Neuronal stem cell (in vitro differentiated cells): Measurements from ENCODE around the gene ZNF559.
A peak's percentile ranks its signal among the peaks of the same experiment; 100 is the strongest.

Experiments
- DNase-seq: peaks from one replicate; pipeline ENCODE4 v3.0.0-alpha.2; 2013; ENCODE audit warnings: low spot score
- H2AFZ ChIP-seq: one replicate; pipeline ENCODE4 v1.6.1; 2013; ENCODE audit warnings: mild to moderate bottlenecking, low read length, inconsistent platforms
- H2AK5ac ChIP-seq: 2 replicates; pipeline ENCODE4 v1.6.1; 2013; ENCODE audit warnings: low read depth, mild to moderate bottlenecking, inconsistent platforms, low read length, moderate library complexity, mixed read lengths
- H2BK120ac ChIP-seq: 2 replicates; pipeline ENCODE4 v1.6.1; 2013; ENCODE audit warnings: low read depth, mild to moderate bottlenecking, inconsistent platforms, low read length, moderate library complexity, mixed read lengths
- H2BK12ac ChIP-seq: one replicate; pipeline ENCODE4 v1.6.1; 2013; ENCODE audit warnings: low read length, inconsistent platforms
- H2BK15ac ChIP-seq: 2 replicates; pipeline ENCODE4 v1.6.1; 2013; ENCODE audit warnings: mild to moderate bottlenecking, low read length, inconsistent platforms, mixed read lengths
- H2BK5ac ChIP-seq: one replicate; pipeline ENCODE4 v1.6.1; 2013; ENCODE audit warnings: inconsistent platforms, mild to moderate bottlenecking, low read length, moderate library complexity
- H3K14ac ChIP-seq: one replicate; pipeline ENCODE4 v1.6.1; 2013; ENCODE audit warnings: low read length, inconsistent platforms
- H3K18ac ChIP-seq: 2 replicates; pipeline ENCODE4 v1.6.1; 2013; ENCODE audit warnings: low read length, inconsistent platforms
- H3K23ac ChIP-seq: 2 replicates; pipeline ENCODE4 v1.6.1; 2013; ENCODE audit warnings: low read depth, mild to moderate bottlenecking, mixed read lengths, low read length, inconsistent platforms; ENCODE audit not compliant: poor library complexity
- H3K27ac ChIP-seq: replicated peaks from 3 replicates; pipeline ENCODE4 v1.5.1; 2013; ENCODE audit warnings: low read length, inconsistent platforms
- H3K27me3 ChIP-seq, 3 experiments: 2 replicates each; pipeline ENCODE4 v1.6.1; 2013; ENCODE audit warnings: low read length in 3 of 3, mild to moderate bottlenecking in 2 of 3, inconsistent platforms in 1 of 3, low read depth in 1 of 3, mixed read lengths in 1 of 3, moderate library complexity in 1 of 3; ENCODE audit not compliant: control insufficient read depth in 3 of 3, insufficient read depth in 3 of 3
- H3K36me3 ChIP-seq, 2 donors: replicated peaks in 1 of 2; 2 replicates each; pipeline ENCODE4 v1.6.1; 2013; ENCODE audit warnings: low read length in 2 of 2; ENCODE audit not compliant: control insufficient read depth in 2 of 2, insufficient read depth in 2 of 2
- H3K4ac ChIP-seq: 2 replicates; pipeline ENCODE4 v1.6.1; 2013; ENCODE audit warnings: inconsistent platforms, mild to moderate bottlenecking, low read length, moderate library complexity
- H3K4me1 ChIP-seq, 2 donors: 1 replicate in 1 of 2; 2 replicates in 1 of 2; pipeline ENCODE4 v1.6.1; 2013; ENCODE audit warnings: low read length in 2 of 2, low read depth in 1 of 2; ENCODE audit not compliant: control insufficient read depth in 2 of 2, insufficient read depth in 1 of 2
- H3K4me2 ChIP-seq: one replicate; pipeline ENCODE4 v1.6.1; 2013; ENCODE audit warnings: mild to moderate bottlenecking, low read length, inconsistent platforms; ENCODE audit not compliant: insufficient read depth, poor library complexity, severe bottlenecking
- H3K4me3 ChIP-seq, 2 donors: 2 replicates each; pipeline ENCODE4 v1.5.1; 2013; ENCODE audit warnings: low read length in 2 of 2, mild to moderate bottlenecking in 2 of 2, inconsistent platforms in 1 of 2, moderate library complexity in 1 of 2
- H3K79me1 ChIP-seq: one replicate; pipeline ENCODE4 v1.6.1; 2013; ENCODE audit warnings: low read depth, mild to moderate bottlenecking, inconsistent platforms, low read length, moderate library complexity
- H3K9ac ChIP-seq: one replicate; pipeline ENCODE4 v1.6.1; 2013; ENCODE audit warnings: mild to moderate bottlenecking, low read depth, low read length, inconsistent platforms; ENCODE audit not compliant: poor library complexity
- H3K9me3 ChIP-seq, 2 donors: replicated peaks in 1 of 2; 2 replicates each; pipeline versions ENCODE3 to v1.6.1; 2013; ENCODE audit warnings: low read length in 2 of 2, mild to moderate bottlenecking in 2 of 2, inconsistent platforms in 1 of 2, low read depth in 1 of 2, mixed read lengths in 1 of 2, moderate library complexity in 1 of 2; ENCODE audit not compliant: control insufficient read depth in 2 of 2, insufficient read depth in 1 of 2
- H4K8ac ChIP-seq: one replicate; pipeline ENCODE4 v1.6.1; 2013; ENCODE audit warnings: low read depth, mild to moderate bottlenecking, inconsistent platforms, low read length, moderate library complexity
- H4K91ac ChIP-seq: one replicate; pipeline ENCODE4 v1.6.1; 2013; ENCODE audit warnings: low read length, low read depth, mild to moderate bottlenecking, inconsistent platforms; ENCODE audit not compliant: poor library complexity
- WGBS, 2 donors: extraction: QIAGEN DNeasy Blood & Tissue Kit; methylation state at CpG; one replicate each; pipeline ENCODE4 v1.1.7; 2013; ENCODE audit warnings: missing lambda C conversion rate in 2 of 2, mixed read lengths in 1 of 2; ENCODE audit not compliant: insufficient read length in 2 of 2, insufficient replicate concordance in 1 of 2; ENCODE audit errors: extremely low coverage in 2 of 2; 5-methylcytosine and 5-hydroxymethylcytosine counted together

The ZNF559 gene

GRCh38 chr19:9296336-9296735 is 27.6 kb upstream of the ZNF559 start:
- Histone ChIP-seq H3K27ac (no peak overlapping the region), H4K91ac (no peak overlapping the region), H3K9me3 (peaks cover 40 to 91% of the 10 kb centered on the region in 2 donors), H2AK5ac (no peak overlapping the region), H2BK12ac (no peak overlapping the region), H3K14ac (no peak overlapping the region), H3K4ac (no peak overlapping the region), H3K9ac (no peak overlapping the region), H3K4me2 (no peak overlapping the region), H2BK15ac (no peak overlapping the region), H3K4me3 (no peak overlapping the region), H4K8ac (no peak overlapping the region), H3K27me3 (peaks cover 0 to 3% (median 0%) of the 10 kb centered on the region in 3 experiments), H2BK5ac (no peak overlapping the region), H2AFZ (no peak overlapping the region), H3K18ac (no peak overlapping the region), H3K79me1 (no peaks in the 10 kb centered on the region), H2BK120ac (no peak overlapping the region), H3K36me3 (peaks cover 17 to 74% of the 10 kb centered on the region in 2 donors), H3K23ac (no peak overlapping the region), H3K4me1 (no peaks in the 10 kb centered on the region)
- no CpG with 5 or more reads among the region's 2 CpGs for WGBS, 2 donors
- no peak for DNase-seq

- H3K4me2 ChIP-seq, result no peak overlapping the region
- no peaks in the 10 kb centered on the region for H3K79me1 ChIP-seq
- no peak overlapping the region for H4K91ac ChIP-seq
- no peak overlapping the region for H2BK5ac ChIP-seq
- no peaks in the 10 kb centered on the region for H3K4me1 ChIP-seq
- no peak overlapping the region for H2AK5ac ChIP-seq
- H3K9ac ChIP-seq, result no peak overlapping the region
- no peak overlapping the region for H3K27ac ChIP-seq
- no peak overlapping the region for H4K8ac ChIP-seq
- no peak for DNase-seq
- H3K9me3 ChIP-seq, result peaks cover 7 to 39% of the 10 kb centered on the region in 2 donors
- H3K4me3 ChIP-seq, result no peak overlapping the region
- H2BK120ac ChIP-seq, result no peak overlapping the region
- H3K36me3 ChIP-seq, result peaks cover 5 to 36% of the 10 kb centered on the region in 2 donors
- no CpG with 5 or more reads among the region's 1 CpG for WGBS, 2 donors
- no peak overlapping the region for H2BK12ac ChIP-seq
- H3K27me3 ChIP-seq, result no peaks in the 10 kb centered on the region
- no peak overlapping the region for H2BK15ac ChIP-seq
- H3K23ac ChIP-seq, result no peak overlapping the region
- no peak overlapping the region for H2AFZ ChIP-seq
- no peak overlapping the region for H3K14ac ChIP-seq
- no peak overlapping the region for H3K4ac ChIP-seq
- H3K18ac ChIP-seq, result no peak overlapping the region
Measured at GRCh38 chr19:9306443-9306842, 17.5 kb upstream of the ZNF559 start.

- Histone ChIP-seq H3K36me3 (peaks cover 2 to 19% of the 10 kb centered on the region in 2 donors), H2AFZ (no peak overlapping the region), H3K4me2 (no peak overlapping the region), H4K91ac (no peak overlapping the region), H3K18ac (no peak overlapping the region), H2BK120ac (no peak overlapping the region), H3K9me3 (peaks cover 8 to 27% of the 10 kb centered on the region in 2 donors), H3K4me1 (no peaks in the 10 kb centered on the region), H3K79me1 (no peaks in the 10 kb centered on the region), H2BK5ac (no peak overlapping the region), H3K27ac (no peak overlapping the region), H3K23ac (no peak overlapping the region), H3K4me3 (peak overlapping the region in 1 of 2 donors; percentile 79), H3K4ac (no peak overlapping the region), H3K14ac (no peak overlapping the region), H3K9ac (no peak overlapping the region), H4K8ac (no peak overlapping the region), H2BK12ac (no peak overlapping the region), H2BK15ac (no peak overlapping the region), H2AK5ac (no peak overlapping the region), H3K27me3 (no peaks in the 10 kb centered on the region)
- no peak for DNase-seq
- WGBS, 2 donors, result no CpG with 5 or more reads among the region's 10 CpGs
Measured at GRCh38 chr19:9308091-9308770, 15.7 kb upstream of the ZNF559 start.

GRCh38 chr19:9309139-9309973 is 14.6 kb upstream of the ZNF559 start, which contains the start of gene ZNF699:
Gene ZNF699 (minus strand): TSS chr19:9309838. CDS start chr19:9305119, 4,719 bp downstream.
- Histone ChIP-seq H2BK12ac (no peak within 1 kb of the TSS), H2AFZ (peak within 1 kb of the TSS; percentile 97), H3K27ac (peak within 1 kb of the TSS; percentile 80), H3K36me3 (peaks cover under 1 to 11% of the 10 kb centered on the region in 2 donors), H2BK5ac (peak within 1 kb of the TSS; percentile 84), H3K4me2 (peak within 1 kb of the TSS; percentile 80), H3K9ac (peak within 1 kb of the TSS; percentile 95), H2AK5ac (no peak within 1 kb of the TSS), H3K4me3 (peak within 1 kb of the TSS; percentile 79 to 83), H2BK120ac (no peak within 1 kb of the TSS), H3K14ac (no peak within 1 kb of the TSS), H3K18ac (peak within 1 kb of the TSS; percentile 96), H3K23ac (peak within 1 kb of the TSS; percentile 94), H3K27me3 (no peaks in the 10 kb centered on the region), H3K4me1 (no peaks in the 10 kb centered on the region), H3K79me1 (no peaks in the 10 kb centered on the region), H4K8ac (peak within 1 kb of the TSS; percentile 29), H2BK15ac (no peak within 1 kb of the TSS), H3K4ac (no peak within 1 kb of the TSS), H3K9me3 (peaks cover 5 to 26% of the 10 kb centered on the region in 2 donors), H4K91ac (no peak within 1 kb of the TSS)
- WGBS, 2 donors, result no CpG with 5 or more reads among the region's 63 CpGs
- peak; percentile 98 for DNase-seq
